HG02870 (cell line): ENCODE measurements around the gene CCNI2.

ENCODE experiments used
- ATAC-seq: cut with Tn5 transposase; IDR thresholded peaks from one replicate; pipeline ENCODE4 v1.9.1; 2021; ENCODE audit warnings: mild to moderate bottlenecking, moderate library complexity; ENCODE audit not compliant: unreplicated experiment

The CCNI2 gene

GRCh38 chr5:132764671-132765238, 17.5 kb downstream of the CCNI2 start:
- ATAC-seq: no peak

DNA sequence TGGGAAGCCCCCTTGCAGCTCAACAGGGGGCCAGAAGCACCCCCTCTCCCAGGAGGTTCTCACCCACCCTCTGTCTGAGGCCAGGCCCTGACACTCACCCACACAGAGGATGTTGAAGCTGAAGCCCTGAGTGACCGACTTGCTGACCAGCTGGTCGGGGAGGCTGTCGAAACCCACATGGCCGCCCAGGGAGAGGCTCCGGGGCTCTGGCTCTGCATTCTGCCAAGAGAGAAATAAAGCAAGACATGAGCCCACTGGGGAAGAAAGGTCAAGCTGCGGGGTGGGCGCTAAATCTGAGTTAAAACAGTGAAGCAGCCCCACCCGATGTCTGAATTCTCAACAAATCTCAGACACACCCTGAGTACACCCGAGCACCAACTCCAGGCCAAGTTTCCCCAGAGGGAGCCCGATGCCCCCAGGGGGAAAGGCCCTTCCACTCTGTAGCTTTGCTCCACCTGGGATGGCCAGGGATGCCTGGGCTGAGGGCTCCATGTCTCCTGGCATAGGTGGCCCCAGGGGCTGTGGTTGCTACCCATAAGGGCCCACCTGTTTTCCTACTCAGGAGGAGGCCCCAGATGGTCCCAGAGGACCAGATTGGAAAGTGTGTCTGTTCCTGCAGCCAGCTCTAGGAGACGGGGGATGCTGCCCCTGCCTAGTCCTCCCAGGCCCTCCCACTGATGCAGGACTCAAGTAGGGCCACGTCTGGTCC, 18.2 kb downstream of the CCNI2 start:
- ATAC-seq: no peak

GRCh38 chr5:132766020-132766805, 19.0 kb downstream of the CCNI2 start:
- no peak for ATAC-seq

- no peak for ATAC-seq
Measured at GRCh38 chr5:132766806-132767055, 19.5 kb downstream of the CCNI2 start.

- ATAC-seq: no peak
Measured at GRCh38 chr5:132767150-132767549, 19.9 kb downstream of the CCNI2 start.

GRCh38 chr5:132768485-132768868, 21.3 kb downstream of the CCNI2 start:
- no peak for ATAC-seq

DNA sequence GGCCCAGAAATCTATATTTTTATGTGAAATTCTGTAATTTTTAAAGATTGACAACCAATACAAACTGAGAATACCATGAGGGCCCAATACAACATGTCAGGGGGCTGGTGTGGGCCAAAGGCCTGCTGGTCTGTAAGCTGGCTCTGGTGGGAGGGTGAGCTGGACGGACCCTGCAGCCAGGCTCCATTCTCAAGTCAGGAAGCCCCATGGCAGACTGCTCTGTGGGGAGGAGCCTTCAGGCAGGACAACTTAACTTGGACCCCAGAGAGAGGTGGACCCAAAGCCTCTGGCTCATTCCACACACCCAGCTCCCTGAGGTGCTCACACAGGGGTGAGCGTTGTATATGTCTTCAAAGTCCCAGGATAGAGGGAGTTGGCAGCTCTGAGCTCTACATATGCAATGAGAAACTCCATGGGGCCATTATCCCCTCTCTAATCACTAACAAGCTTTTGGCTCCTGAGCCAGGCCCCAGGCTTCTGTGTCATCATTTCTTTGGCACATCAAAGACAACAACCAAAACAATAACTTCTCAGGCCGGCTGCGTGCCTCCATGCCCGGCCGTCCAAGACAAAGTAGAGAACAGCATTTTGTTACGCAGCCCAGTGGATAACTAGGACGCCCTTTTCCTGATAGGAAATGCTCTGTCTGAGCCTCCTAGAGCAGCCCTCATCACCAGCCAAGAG, 23.4 kb downstream of the CCNI2 start:
- ATAC-seq: no peak

- no peak for ATAC-seq
Measured at GRCh38 chr5:132771503-132771998, 24.3 kb downstream of the CCNI2 start.

- ATAC-seq: no peak
Measured at GRCh38 chr5:132772291-132773070, 25.3 kb downstream of the CCNI2 start.

DNA sequence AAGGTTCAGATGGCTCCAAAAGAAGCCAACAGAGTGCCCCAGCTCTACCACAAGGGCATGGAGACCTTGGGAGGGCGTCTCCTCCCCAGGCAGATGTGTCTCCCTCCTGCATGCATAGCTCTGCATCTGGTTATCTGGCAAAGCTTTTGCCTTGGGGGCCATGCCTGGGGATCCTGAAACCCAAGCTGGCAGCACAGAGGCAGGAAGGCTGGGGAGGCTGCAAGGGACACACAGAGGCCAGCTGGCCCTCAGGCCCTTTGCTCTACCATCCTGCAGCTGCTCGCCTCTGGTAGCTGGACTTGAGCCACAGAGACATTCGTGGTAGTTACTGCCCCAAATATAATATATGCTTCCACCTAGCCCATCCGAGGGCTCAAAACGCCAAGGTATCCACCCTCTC, 25.9 kb downstream of the CCNI2 start:
- ATAC-seq: no peak

DNA sequence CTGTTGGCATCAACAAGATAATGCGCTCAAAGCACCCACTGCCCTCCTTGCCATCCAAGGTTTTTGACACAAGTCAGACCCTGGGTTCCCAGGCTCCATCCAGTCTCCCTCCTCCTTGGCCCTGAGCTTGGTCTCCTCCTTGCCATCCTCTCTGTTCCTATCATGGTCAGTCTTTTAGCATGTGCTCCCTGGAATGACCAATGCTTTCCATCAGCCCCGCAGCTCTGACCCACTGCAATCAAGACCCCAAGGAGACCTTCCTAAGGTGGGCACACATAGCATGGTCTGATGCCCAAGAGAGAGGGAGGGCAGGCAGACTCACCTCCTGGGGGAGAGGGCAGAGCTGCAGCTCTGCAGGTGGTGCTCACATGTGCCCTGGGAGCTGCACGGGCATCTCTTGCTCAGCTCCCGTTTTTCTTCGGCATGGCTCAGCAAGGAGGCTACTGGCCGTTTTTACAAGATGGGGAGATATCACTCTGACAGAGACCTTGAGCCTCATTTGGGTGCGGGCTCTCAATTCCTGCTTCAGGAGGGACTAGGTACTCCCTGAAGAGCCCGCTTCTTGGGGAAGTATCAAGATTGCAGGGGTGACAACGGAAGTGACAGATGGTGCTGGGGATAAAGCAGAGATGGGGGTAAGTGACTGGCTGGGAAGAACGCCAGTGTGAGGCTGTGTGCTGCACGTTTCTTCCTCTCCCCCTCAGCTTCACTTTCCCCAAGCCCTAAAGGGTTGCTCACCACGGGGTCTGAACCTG, 26.6 kb downstream of the CCNI2 start:
- ATAC-seq: no peak

- ATAC-seq: no peak
Measured at GRCh38 chr5:132774406-132774805, 27.2 kb downstream of the CCNI2 start.

DNA sequence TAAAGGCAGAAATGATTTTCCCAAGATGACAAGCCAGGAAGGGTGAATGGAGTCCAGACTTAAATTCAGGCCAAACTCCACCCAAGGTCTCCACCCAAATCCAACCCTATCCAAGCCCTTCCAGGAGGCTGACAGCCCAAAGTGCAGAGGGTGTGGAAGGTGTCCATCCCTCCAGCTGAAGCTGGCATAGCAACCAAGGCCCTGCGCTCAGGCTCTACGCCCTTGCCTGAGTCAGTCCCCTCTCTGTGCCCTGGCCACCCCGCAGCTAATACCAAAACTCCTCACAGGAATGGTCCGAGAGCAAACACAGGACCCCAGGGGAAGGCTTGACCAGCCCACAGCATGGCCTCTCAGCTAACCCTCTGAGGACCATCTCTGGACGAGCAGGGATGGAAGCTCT, 27.7 kb downstream of the CCNI2 start:
- ATAC-seq: no peak

DNA sequence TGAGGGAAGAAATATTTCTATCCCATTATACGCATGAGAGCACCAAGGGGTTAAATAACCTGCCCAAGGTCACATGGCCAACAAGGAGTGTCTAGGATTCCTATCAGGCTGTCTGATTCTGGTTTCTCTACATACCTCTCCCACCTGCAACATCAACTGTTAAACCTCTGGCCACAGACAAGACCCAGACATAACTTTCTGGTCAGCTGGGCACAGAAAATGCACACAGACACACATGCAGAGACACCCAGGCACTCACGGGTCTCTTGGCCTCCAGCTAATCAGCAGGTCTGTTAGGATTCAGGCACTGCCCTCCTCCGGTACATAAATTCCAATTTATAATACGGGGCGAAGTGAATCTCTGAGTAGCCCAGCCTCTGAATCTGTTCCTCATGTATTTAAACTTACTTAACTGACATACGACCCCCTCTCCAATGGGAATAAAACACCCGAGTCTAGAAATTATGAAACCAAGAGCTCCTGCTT, 28.3 kb downstream of the CCNI2 start:
- no peak for ATAC-seq

GRCh38 chr5:132776131-132776937, 29.1 kb downstream of the CCNI2 start:
- ATAC-seq: peak; percentile 8

GRCh38 chr5:132776938-132777208, 29.6 kb downstream of the CCNI2 start:
- no peak for ATAC-seq

- ATAC-seq: peak; percentile 50
Measured at GRCh38 chr5:132777209-132778069, 30.2 kb downstream of the CCNI2 start, which contains the start of gene SEPTIN8. SEPTIN8 (minus strand) TSS chr5:132777239; CDS start chr5:132777137, 102 bp downstream.

DNA sequence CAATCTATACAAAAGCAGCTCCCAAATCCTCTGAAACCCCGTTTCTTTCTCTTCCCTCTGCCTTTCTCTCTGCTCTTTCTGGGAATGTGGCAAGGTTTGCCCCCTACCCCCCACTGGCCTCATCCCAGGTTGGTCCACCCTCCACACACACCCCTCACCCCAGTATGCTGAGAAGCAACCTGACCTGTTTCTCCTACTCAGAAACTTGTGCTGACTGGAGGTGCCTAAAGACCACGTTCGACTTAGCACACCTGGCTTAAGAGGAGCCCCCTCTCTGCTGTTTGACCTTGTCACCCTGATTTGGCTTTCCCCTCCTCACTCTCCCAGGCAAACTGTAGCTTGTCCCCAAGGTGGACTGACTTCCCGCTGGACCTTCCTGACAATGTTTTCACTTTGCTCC, 30.9 kb downstream of the CCNI2 start:
- ATAC-seq: no peak
